CD4-positive, alpha-beta T cell treated with Interferon alpha-2 for 1 hour (primary cell): Measurements from ENCODE around the gene MLLT3.

Source experiments
- DNase-seq, 2 donors: peaks; one replicate each; pipeline ENCODE4 v3.0.0-alpha.2; 2020 to 2022

Gene MLLT3

GRCh38 chr9:20472342-20473045, 149.8 kb downstream of the MLLT3 start:
- no peak for DNase-seq

- no peak for DNase-seq
Observed at GRCh38 chr9:20466328-20467008, 155.8 kb downstream of the MLLT3 start.

GRCh38 chr9:20464242-20464641, 158.1 kb downstream of the MLLT3 start:
- no peak for DNase-seq

- no peak for DNase-seq
Observed at GRCh38 chr9:20463823-20464222, 158.5 kb downstream of the MLLT3 start.

GRCh38 chr9:20462410-20462809, 159.9 kb downstream of the MLLT3 start:
- DNase-seq = no peak

GRCh38 chr9:20447291-20447690, 175.0 kb downstream of the MLLT3 start:
- DNase-seq = no peak

GRCh38 chr9:20446248-20446647, 176.1 kb downstream of the MLLT3 start:
- no peak for DNase-seq

GRCh38 chr9:20442461-20443319, 179.6 kb downstream of the MLLT3 start:
- no peak for DNase-seq

- no peak for DNase-seq
Observed at GRCh38 chr9:20441711-20442423, 180.4 kb downstream of the MLLT3 start.

- no peak for DNase-seq
Observed at GRCh38 chr9:20441166-20441565, 181.1 kb downstream of the MLLT3 start.

- DNase-seq = no peak
Observed at GRCh38 chr9:20437476-20437875, 184.8 kb downstream of the MLLT3 start.

- DNase-seq = no peak
Observed at GRCh38 chr9:20436476-20437195, 185.7 kb downstream of the MLLT3 start.

GRCh38 chr9:20428976-20429375, 193.3 kb downstream of the MLLT3 start:
- no peak for DNase-seq

- no peak for DNase-seq
Observed at GRCh38 chr9:20427359-20427758, 194.9 kb downstream of the MLLT3 start.

- no peak for DNase-seq
Observed at GRCh38 chr9:20426019-20426418, 196.3 kb downstream of the MLLT3 start.

- DNase-seq = no peak
Observed at GRCh38 chr9:20419533-20419932, 202.8 kb downstream of the MLLT3 start.

GRCh38 chr9:20418485-20418884, 203.8 kb downstream of the MLLT3 start:
- no peak for DNase-seq

GRCh38 chr9:20417373-20418080, 204.8 kb downstream of the MLLT3 start:
- no peak for DNase-seq

- no peak for DNase-seq
Observed at GRCh38 chr9:20414150-20414549, 208.1 kb downstream of the MLLT3 start.

- no peak for DNase-seq
Observed at GRCh38 chr9:20409321-20410092, 212.8 kb downstream of the MLLT3 start.

GRCh38 chr9:20408513-20408912, 213.8 kb downstream of the MLLT3 start:
- DNase-seq = no peak
